22Rv1 (cell line): ENCODE results near the gene CCNF.

Experiments used
- ZFX ChIP-seq: fragments of 450-650 bp; IDR thresholded peaks from 2 replicates; pipeline ENCODE4 v1.6.1; 2017; ENCODE audit warnings: antibody characterized with exemption, borderline replicate concordance
- TF ChIP-seq, protein P1 (sequence below): fragments of 450-650 bp; IDR thresholded peaks from 2 replicates; pipeline ENCODE4 v1.5.1; 2017; ENCODE audit warnings: mild to moderate bottlenecking

DNA sequence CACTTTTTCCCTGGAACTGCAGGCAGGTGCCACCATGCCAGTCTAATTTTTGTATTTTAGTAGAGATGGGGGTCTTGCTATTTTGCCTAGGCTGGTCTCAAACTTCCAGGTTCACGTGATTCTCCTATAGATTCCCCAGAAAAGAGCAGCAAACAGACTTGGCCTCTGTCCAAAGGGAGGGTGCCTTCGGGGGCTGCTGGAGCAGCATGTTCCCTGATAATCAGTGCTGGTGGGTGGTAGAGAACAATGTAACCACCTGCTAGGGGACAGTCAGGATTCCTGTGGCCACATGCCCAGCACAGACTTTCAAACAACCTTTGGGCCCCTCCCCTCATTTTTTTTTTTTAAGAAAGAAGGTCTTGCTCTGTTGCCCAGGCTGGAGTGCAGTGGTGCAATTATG lies 14.2 kb upstream of the CCNF start:
- TF ChIP-seq, protein P1, sequence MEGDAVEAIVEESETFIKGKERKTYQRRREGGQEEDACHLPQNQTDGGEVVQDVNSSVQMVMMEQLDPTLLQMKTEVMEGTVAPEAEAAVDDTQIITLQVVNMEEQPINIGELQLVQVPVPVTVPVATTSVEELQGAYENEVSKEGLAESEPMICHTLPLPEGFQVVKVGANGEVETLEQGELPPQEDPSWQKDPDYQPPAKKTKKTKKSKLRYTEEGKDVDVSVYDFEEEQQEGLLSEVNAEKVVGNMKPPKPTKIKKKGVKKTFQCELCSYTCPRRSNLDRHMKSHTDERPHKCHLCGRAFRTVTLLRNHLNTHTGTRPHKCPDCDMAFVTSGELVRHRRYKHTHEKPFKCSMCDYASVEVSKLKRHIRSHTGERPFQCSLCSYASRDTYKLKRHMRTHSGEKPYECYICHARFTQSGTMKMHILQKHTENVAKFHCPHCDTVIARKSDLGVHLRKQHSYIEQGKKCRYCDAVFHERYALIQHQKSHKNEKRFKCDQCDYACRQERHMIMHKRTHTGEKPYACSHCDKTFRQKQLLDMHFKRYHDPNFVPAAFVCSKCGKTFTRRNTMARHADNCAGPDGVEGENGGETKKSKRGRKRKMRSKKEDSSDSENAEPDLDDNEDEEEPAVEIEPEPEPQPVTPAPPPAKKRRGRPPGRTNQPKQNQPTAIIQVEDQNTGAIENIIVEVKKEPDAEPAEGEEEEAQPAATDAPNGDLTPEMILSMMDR = no peak
- no peak for TF ChIP-seq ZFX
